ENCODE data around the gene PWWP2B.

The PWWP2B gene

DNA sequence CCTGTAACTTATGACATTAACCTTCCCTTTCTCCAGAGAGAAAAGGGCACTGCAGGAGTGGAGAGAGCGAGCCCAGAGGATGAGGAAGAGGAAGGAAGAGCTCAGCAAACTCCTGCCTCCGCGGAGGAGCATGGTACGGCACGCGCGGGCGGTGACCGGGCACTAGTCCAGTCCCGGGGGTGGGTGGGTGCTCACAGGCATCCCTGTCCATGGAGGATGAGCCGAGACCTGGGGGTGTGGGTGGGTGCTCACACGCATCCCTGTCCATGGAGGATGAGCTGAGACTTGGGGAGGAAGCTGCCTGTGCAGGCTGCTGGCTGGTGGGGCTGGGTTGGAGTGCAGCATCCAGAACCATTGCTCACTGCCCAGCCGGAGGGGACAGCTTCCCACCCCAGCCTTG lies 41.2 kb upstream of the PWWP2B start:
- Histone ChIP-seq H4K8ac (ENCODE audit: low read depth, low read length) (no peak overlapping the region), H3K18ac (ENCODE audit: low read length) (no peak overlapping the region), H3K4me3 (ENCODE audit: low read length) (no peak overlapping the region), H3K4me1 (ENCODE audit: control insufficient read depth, low read depth, low read length) (no peaks in the 10 kb centered on the region), H3K9ac (ENCODE audit: low read length) (no peak overlapping the region), H4K5ac (ENCODE audit: low read length) (no peak overlapping the region), H3K79me1 (ENCODE audit: low read length) (no peaks in the 10 kb centered on the region), H2BK120ac (ENCODE audit: low read depth, low read length) (no peak overlapping the region), H3K79me2 (ENCODE audit: control insufficient read depth, insufficient read depth, low read length) (no peaks in the 10 kb centered on the region), H2BK15ac (replicated peaks; ENCODE audit: low read depth) (no peak overlapping the region), H3K56ac (ENCODE audit: low read length) (no peak overlapping the region), H3K23ac (ENCODE audit: low read length) (no peak overlapping the region), H2AK5ac (ENCODE audit: low read length) (no peak overlapping the region), H3K27ac (ENCODE audit: low read depth, low read length) (no peak overlapping the region), H3K4me2 (ENCODE audit: low read length) (no peak overlapping the region), H3K4ac (ENCODE audit: low read depth, low read length) (no peak overlapping the region), H2BK5ac (ENCODE audit: low read length) (no peak overlapping the region), H3K36me3 (ENCODE audit: control insufficient read depth, insufficient read depth, low read length) (no peaks in the 10 kb centered on the region), H3K27me3 (ENCODE audit: insufficient read depth, low read length, poor library complexity) (no peaks in the 10 kb centered on the region)
- no peak for DNase-seq
- no CpG with 5 or more reads among the region's 13 CpGs for WGBS (ENCODE audit: extremely low coverage, insufficient coverage, low lambda C conversion rate)

DNA sequence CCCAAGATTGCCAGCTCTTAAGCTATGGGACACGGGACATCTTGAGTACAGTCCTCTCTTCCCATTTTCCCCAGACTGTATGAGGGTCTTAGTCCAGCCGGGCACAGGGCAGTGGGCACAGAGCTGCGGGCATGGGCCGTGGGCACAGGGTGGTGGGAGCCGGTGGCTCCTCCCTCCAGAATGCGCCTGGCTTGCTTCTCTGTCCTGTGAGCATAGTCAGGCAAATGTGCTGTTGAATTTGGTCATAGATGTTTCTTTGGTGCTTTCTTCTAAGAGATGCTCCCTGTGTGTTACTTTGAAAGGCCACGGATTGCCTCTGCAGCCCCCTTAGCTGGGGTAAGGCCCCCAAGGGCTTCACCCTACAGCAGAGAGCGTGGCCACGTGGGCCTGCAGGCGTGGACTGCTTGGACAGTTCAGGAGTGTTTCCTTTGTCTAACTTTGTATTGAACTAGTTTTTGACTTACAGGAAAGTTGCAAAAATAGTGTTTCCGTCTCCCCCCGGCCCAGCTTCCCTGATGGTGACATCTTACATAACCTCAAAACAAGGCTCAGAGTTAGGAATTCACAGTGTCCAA lies 40.3 kb upstream of the PWWP2B start:
- Histone ChIP-seq H2BK120ac (ENCODE audit: low read depth, low read length) (no peak overlapping the region), H3K9ac (ENCODE audit: low read length) (no peak overlapping the region), H2BK5ac (ENCODE audit: low read length) (no peak overlapping the region), H3K36me3 (ENCODE audit: control insufficient read depth, insufficient read depth, low read length) (no peaks in the 10 kb centered on the region), H3K4me1 (ENCODE audit: control insufficient read depth, low read depth, low read length) (no peaks in the 10 kb centered on the region), H3K4me2 (ENCODE audit: low read length) (no peak overlapping the region), H2BK15ac (replicated peaks; ENCODE audit: low read depth) (no peak overlapping the region), H4K8ac (ENCODE audit: low read depth, low read length) (no peak overlapping the region), H3K56ac (ENCODE audit: low read length) (no peak overlapping the region), H3K79me2 (ENCODE audit: control insufficient read depth, insufficient read depth, low read length) (no peaks in the 10 kb centered on the region), H3K27me3 (ENCODE audit: insufficient read depth, low read length, poor library complexity) (no peaks in the 10 kb centered on the region), H4K5ac (ENCODE audit: low read length) (no peak overlapping the region), H3K79me1 (ENCODE audit: low read length) (no peaks in the 10 kb centered on the region), H2AK5ac (ENCODE audit: low read length) (no peak overlapping the region), H3K23ac (ENCODE audit: low read length) (no peak overlapping the region), H3K18ac (ENCODE audit: low read length) (no peak overlapping the region), H3K4ac (ENCODE audit: low read depth, low read length) (no peak overlapping the region), H3K4me3 (ENCODE audit: low read length) (no peak overlapping the region), H3K27ac (ENCODE audit: low read depth, low read length) (no peak overlapping the region)
- DNase-seq = no peak
- no CpG with 5 or more reads among the region's 12 CpGs for WGBS (ENCODE audit: extremely low coverage, insufficient coverage, low lambda C conversion rate)

DNA sequence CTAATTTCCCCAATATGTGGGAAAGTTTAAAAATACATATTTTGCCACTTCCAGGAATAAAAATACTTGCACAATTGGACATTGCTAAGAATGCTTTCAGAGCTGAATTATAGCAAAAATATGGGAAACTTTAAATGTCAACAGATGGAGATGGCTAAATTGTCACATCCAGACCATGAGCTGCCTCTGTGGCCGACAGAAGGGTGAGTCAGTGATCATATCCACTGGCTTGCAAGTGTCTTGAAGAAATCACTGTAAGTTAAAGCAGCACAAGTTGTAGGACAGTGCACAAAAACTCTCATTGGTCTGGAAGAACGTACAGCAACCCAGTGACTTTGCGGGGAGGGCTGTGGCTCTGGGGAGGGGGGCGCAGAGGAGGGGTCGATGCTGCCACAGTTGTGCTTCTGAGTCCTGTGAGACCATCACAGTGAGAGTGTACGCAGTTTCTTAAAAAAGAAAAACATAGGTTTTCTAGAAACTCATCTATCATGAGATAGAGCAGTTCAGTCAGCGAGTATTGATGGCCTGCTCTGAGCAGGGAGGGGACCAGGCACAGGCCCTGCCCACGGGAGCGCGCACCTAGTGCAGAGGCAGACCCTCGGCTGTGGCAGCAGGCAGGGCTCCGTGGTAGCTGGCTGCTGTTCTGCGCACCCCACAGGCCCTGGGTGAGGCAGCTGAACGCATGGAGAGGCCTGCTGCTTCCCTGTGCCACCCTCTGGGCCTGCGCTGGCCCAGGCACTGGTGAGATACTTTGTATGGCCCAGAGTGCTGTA lies 39.5 kb upstream of the PWWP2B start:
- WGBS (ENCODE audit: extremely low coverage, insufficient coverage, low lambda C conversion rate) = no CpG with 5 or more reads among the region's 15 CpGs

DNA sequence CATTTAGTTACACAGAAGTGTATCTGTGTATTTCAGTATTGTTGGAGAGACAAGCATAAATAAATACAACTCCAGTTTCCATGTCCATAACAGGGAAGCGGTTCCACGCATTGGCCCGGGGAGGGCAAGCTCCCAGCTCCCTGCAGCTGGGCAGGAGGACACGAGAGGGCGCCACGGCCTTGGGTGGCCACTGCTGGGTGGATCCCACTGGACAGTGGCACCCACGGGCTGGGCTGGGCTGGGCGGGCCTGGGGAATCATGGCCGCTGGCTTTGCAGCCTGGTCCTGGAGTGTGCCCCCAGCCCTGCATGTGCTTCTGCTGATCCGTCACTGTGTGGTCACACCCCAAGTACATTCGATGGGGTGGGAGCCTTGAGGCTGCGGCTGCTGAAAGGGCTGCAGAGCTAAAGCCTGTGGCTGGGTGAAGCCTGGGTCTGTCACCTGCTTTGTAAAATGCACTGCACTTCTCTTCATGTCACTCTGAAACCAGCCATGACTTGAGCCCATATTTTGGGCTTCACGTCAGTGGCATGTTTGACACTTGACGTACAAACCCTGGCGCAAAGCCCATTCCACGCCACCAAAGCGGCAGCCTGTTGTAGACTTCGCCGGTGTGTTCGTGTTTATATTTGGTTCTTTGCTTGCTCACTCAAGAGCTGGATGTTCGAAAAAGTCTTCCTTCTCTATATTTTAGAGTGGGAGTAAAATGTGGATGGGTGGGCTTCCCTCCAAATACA lies 37.5 kb upstream of the PWWP2B start:
- H2BK120ac ChIP-seq (ENCODE audit: low read depth, low read length) = no peak overlapping the region
- no peak overlapping the region for H3K4me3 ChIP-seq (ENCODE audit: low read length)
- H3K27ac ChIP-seq (ENCODE audit: low read depth, low read length) = no peak overlapping the region
- H3K79me1 ChIP-seq (ENCODE audit: low read length) = no peaks in the 10 kb centered on the region
- H3K4ac ChIP-seq (ENCODE audit: low read depth, low read length) = no peak overlapping the region
- no CpG with 5 or more reads among the region's 21 CpGs for WGBS (ENCODE audit: extremely low coverage, insufficient coverage, low lambda C conversion rate)
- H3K79me2 ChIP-seq (ENCODE audit: control insufficient read depth, insufficient read depth, low read length) = no peaks in the 10 kb centered on the region
- H3K23ac ChIP-seq (ENCODE audit: low read length) = no peak overlapping the region
- no peak overlapping the region for H3K56ac ChIP-seq (ENCODE audit: low read length)
- no peak overlapping the region for H2AK5ac ChIP-seq (ENCODE audit: low read length)
- no peak overlapping the region for H3K18ac ChIP-seq (ENCODE audit: low read length)
- no peak overlapping the region for H2BK5ac ChIP-seq (ENCODE audit: low read length)
- no peak overlapping the region for H3K4me2 ChIP-seq (ENCODE audit: low read length)
- no peak for DNase-seq
- H4K8ac ChIP-seq (ENCODE audit: low read depth, low read length) = no peak overlapping the region
- no peak overlapping the region for H3K9ac ChIP-seq (ENCODE audit: low read length)
- no peak overlapping the region for H4K5ac ChIP-seq (ENCODE audit: low read length)
- H3K36me3 ChIP-seq (ENCODE audit: control insufficient read depth, insufficient read depth, low read length) = peaks cover 2% of the 10 kb centered on the region
- no peaks in the 10 kb centered on the region for H3K27me3 ChIP-seq (ENCODE audit: insufficient read depth, low read length, poor library complexity)
- H3K4me1 ChIP-seq (ENCODE audit: control insufficient read depth, low read depth, low read length) = no peaks in the 10 kb centered on the region
- H2BK15ac ChIP-seq (replicated peaks; ENCODE audit: low read depth) = no peak overlapping the region

More for the DNA sequence above, 39.5 kb upstream of the PWWP2B start:
- Histone ChIP-seq H3K27ac (ENCODE audit: low read depth, low read length) (no peak overlapping the region), H3K4me2 (ENCODE audit: low read length) (no peak overlapping the region), H3K4ac (ENCODE audit: low read depth, low read length) (no peak overlapping the region), H4K8ac (ENCODE audit: low read depth, low read length) (no peak overlapping the region), H3K36me3 (ENCODE audit: control insufficient read depth, insufficient read depth, low read length) (no peaks in the 10 kb centered on the region), H4K5ac (ENCODE audit: low read length) (no peak overlapping the region), H2BK15ac (replicated peaks; ENCODE audit: low read depth) (no peak overlapping the region), H3K79me1 (ENCODE audit: low read length) (no peaks in the 10 kb centered on the region), H2AK5ac (ENCODE audit: low read length) (no peak overlapping the region), H3K79me2 (ENCODE audit: control insufficient read depth, insufficient read depth, low read length) (no peaks in the 10 kb centered on the region), H3K4me3 (ENCODE audit: low read length) (no peak overlapping the region), H3K9ac (ENCODE audit: low read length) (no peak overlapping the region), H3K18ac (ENCODE audit: low read length) (no peak overlapping the region), H2BK5ac (ENCODE audit: low read length) (no peak overlapping the region), H3K4me1 (ENCODE audit: control insufficient read depth, low read depth, low read length) (no peaks in the 10 kb centered on the region), H3K27me3 (ENCODE audit: insufficient read depth, low read length, poor library complexity) (no peaks in the 10 kb centered on the region), H3K56ac (ENCODE audit: low read length) (no peak overlapping the region), H3K23ac (ENCODE audit: low read length) (no peak overlapping the region), H2BK120ac (ENCODE audit: low read depth, low read length) (no peak overlapping the region)
- DNase-seq = no peak

DNA sequence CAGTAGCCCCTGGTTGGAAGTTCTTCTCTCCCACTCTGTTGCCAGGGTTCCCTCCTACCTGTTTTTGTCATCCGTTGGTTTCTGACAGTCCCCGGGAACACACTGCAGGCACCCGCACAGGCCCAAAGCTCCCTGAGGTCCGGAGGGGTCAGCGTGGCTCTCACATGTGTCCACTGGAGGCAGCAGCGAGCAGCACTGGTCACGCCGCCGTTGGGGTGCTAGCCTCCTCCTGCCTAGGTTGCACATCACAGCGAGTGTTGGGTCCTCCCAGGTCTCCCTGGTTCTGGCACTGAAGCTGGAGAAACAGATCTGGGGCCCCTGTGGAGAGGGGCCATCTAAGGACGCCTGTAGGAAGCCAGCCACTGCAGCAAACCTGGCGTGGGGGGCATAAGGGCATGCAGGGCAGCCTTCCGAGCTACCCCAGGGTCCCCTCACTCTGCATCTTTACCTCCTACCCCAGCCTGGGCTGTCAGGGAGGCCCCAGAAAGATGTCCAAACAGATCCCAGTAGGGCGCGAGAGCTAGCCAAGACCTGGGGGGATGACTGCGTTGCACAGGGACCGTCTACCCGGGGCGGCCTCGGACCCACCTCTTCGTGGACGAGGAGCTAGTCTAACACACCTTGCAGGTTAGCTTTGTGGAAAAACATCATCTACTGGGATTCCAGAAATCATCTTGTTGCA lies 36.1 kb upstream of the PWWP2B start:
- Histone ChIP-seq H2BK5ac (ENCODE audit: low read length) (no peak overlapping the region), H3K27ac (ENCODE audit: low read depth, low read length) (no peak overlapping the region), H4K5ac (ENCODE audit: low read length) (no peak overlapping the region), H2BK15ac (replicated peaks; ENCODE audit: low read depth) (no peak overlapping the region), H3K23ac (ENCODE audit: low read length) (no peak overlapping the region), H3K4ac (ENCODE audit: low read depth, low read length) (no peak overlapping the region), H3K4me3 (ENCODE audit: low read length) (no peak overlapping the region), H3K36me3 (ENCODE audit: control insufficient read depth, insufficient read depth, low read length) (peaks cover 2% of the 10 kb centered on the region), H3K27me3 (ENCODE audit: insufficient read depth, low read length, poor library complexity) (no peaks in the 10 kb centered on the region), H2AK5ac (ENCODE audit: low read length) (no peak overlapping the region), H3K4me2 (ENCODE audit: low read length) (no peak overlapping the region), H2BK120ac (ENCODE audit: low read depth, low read length) (no peak overlapping the region), H3K79me1 (ENCODE audit: low read length) (no peaks in the 10 kb centered on the region), H3K18ac (ENCODE audit: low read length) (no peak overlapping the region), H3K56ac (ENCODE audit: low read length) (no peak overlapping the region), H3K4me1 (ENCODE audit: control insufficient read depth, low read depth, low read length) (no peaks in the 10 kb centered on the region), H3K9ac (ENCODE audit: low read length) (no peak overlapping the region), H3K79me2 (ENCODE audit: control insufficient read depth, insufficient read depth, low read length) (no peaks in the 10 kb centered on the region), H4K8ac (ENCODE audit: low read depth, low read length) (no peak overlapping the region)
- DNase-seq = peak; percentile 25
- no CpG with 5 or more reads among the region's 22 CpGs for WGBS (ENCODE audit: extremely low coverage, insufficient coverage, low lambda C conversion rate)
